Gastroesophageal sphincter (tissue), 4 donors: Measurements from ENCODE around the gene MAP4K4. TPM values are rescaled to one million over a fixed set of nuclear protein-coding genes. Genes with fewer than 3 reads are reported as not detected.

Experiments used
- ATAC-seq: fragments of 150-250 bp; one replicate; pipeline ENCODE4 v1.9.1; 2016; ENCODE audit warnings: mild to moderate bottlenecking, moderate library complexity
- H3K27ac ChIP-seq, 4 donors: fragments of 200-600 bp; sonication (generic) in 3 of 4; 1 replicate in 3 of 4; 2 replicates in 1 of 4; pipeline ENCODE4 v1.5.1; 2016 to 2019
- H3K27me3 ChIP-seq: fragments of 200-600 bp; sonication (generic); one replicate; pipeline ENCODE4 v1.5.1; 2019
- H3K36me3 ChIP-seq, 2 donors: fragments of 200-600 bp; sonication (generic); one replicate each; pipeline ENCODE4 v1.5.1; 2019; ENCODE audit warnings: control low read depth in 1 of 2
- H3K4me1 ChIP-seq, 3 donors: fragments of 200-600 bp; sonication (generic); 1 replicate in 2 of 3; 2 replicates in 1 of 3; pipeline ENCODE4 v1.5.1; 2016 to 2019; ENCODE audit warnings: control low read depth in 2 of 3
- H3K4me3 ChIP-seq, 2 donors: fragments of 200-600 bp; sonication (generic); one replicate each; pipeline ENCODE4 v1.5.1; 2019; ENCODE audit warnings: mild to moderate bottlenecking in 1 of 2, moderate library complexity in 1 of 2
- H3K9me3 ChIP-seq, 3 donors: fragments of 200-600 bp; sonication (generic); one replicate each; pipeline ENCODE4 v1.5.1; 2017 to 2019; ENCODE audit warnings: control low read depth in 2 of 3
- EP300 ChIP-seq: sonication (generic); formaldehyde crosslinking; IDR thresholded peaks from one replicate; pipeline ENCODE4 v1.6.1; 2017; ENCODE audit warnings: antibody characterized with exemption, mild to moderate bottlenecking
- POLR2A ChIP-seq, 2 donors: fragments of 450-650 bp; IDR thresholded peaks; one replicate each; pipeline ENCODE4 v1.6.1; 2017; ENCODE audit warnings: antibody characterized with exemption in 2 of 2, mild to moderate bottlenecking in 2 of 2, moderate library complexity in 1 of 2
- POLR2AphosphoS5 ChIP-seq: sonication (generic); formaldehyde crosslinking; IDR thresholded peaks from one replicate; pipeline ENCODE4 v1.6.1; 2017; ENCODE audit warnings: antibody characterized with exemption
- WGBS, 2 donors: methylation state at CpG; one replicate each; pipeline ENCODE4 v1.1.5; 2018; ENCODE audit warnings: low coverage in 1 of 2; 5-methylcytosine and 5-hydroxymethylcytosine counted together
- total RNA-seq, 4 donors: library from RNA; depleted of rRNA; stranded (reverse); fragments of >200 nt; gene quantifications; one replicate each; pipeline ENCODE4 v1.1.0, GENCODE V29; 2016
- TF ChIP-seq, protein P1 (sequence below), 4 experiments: fragments of 200-600 bp in 2 of 4; fragments of 450-650 bp in 2 of 4; sonication (generic) in 1 of 4; IDR thresholded peaks; one replicate each; pipeline ENCODE4 v1.5.1; 2017 to 2019; ENCODE audit warnings: antibody characterized with exemption in 4 of 4, mild to moderate bottlenecking in 2 of 4, moderate library complexity in 2 of 4

Gene MAP4K4
- total RNA-seq, 4 donors from 2014 or later: 35.8 to 59.5 (median 48.9) TPM

DNA sequence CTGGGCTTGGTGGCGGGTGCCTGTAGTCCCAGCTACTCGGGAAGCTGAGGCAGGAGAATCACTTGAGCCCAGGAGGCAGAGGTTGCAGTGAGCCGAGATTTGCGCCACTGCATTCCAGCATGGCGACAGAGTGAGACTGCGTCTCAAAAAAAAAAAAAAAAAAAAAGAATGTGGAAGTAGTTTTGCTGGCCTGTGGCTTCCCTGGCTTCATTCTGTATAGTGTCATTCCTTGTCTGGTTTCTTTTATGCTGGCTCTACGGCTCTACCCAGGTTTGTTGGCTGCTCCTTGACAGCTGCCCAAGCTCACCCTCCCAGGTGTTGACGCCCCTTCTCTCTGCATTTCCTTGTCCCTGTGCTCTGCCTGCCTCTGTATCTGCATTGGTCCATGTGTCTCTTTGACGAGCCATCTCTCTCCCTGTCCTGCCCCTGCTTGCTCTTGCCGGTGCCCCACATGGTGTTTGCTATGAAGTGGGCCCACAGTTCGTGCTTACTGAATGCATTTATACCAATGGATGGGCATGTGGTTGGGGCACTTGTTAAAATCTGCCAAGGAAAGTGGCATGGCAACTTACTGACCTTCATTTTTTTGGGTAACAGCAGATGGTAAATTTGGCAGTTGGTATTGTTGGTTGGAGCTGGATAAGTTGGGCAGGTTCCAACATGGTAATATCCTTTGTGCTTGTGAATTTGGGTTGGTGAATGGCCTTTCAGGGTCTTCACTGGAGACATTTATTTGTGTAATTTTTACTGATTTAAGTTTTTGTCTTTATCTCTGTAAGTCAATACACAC is 113.9 kb downstream of the MAP4K4 start:
- Histone ChIP-seq H3K4me1 (peaks cover 0 to 39% (median 14%) of the 10 kb centered on the region in 3 donors), H3K27ac (no peak overlapping the region), H3K9me3 (no peaks in the 10 kb centered on the region), H3K36me3 (no peaks in the 10 kb centered on the region), H3K4me3 (no peak overlapping the region), H3K27me3 (no peaks in the 10 kb centered on the region)
- ATAC-seq: no peak
- 88 to 98% methylated on average over 5 to 9 of the region's 11 CpGs for WGBS, 2 donors
- no peak for TF ChIP-seq POLR2A (IDR thresholded peaks at IDR 0.05)
- TF ChIP-seq EP300: no peak
- no peak for TF ChIP-seq POLR2AphosphoS5
- TF ChIP-seq, protein P1, sequence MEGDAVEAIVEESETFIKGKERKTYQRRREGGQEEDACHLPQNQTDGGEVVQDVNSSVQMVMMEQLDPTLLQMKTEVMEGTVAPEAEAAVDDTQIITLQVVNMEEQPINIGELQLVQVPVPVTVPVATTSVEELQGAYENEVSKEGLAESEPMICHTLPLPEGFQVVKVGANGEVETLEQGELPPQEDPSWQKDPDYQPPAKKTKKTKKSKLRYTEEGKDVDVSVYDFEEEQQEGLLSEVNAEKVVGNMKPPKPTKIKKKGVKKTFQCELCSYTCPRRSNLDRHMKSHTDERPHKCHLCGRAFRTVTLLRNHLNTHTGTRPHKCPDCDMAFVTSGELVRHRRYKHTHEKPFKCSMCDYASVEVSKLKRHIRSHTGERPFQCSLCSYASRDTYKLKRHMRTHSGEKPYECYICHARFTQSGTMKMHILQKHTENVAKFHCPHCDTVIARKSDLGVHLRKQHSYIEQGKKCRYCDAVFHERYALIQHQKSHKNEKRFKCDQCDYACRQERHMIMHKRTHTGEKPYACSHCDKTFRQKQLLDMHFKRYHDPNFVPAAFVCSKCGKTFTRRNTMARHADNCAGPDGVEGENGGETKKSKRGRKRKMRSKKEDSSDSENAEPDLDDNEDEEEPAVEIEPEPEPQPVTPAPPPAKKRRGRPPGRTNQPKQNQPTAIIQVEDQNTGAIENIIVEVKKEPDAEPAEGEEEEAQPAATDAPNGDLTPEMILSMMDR (IDR thresholded peaks at IDR 0.05): no peak

GRCh38 chr2:101812226-101812625 is 114.7 kb downstream of the MAP4K4 start:
- Histone ChIP-seq H3K4me3 (no peak overlapping the region), H3K9me3 (no peaks in the 10 kb centered on the region), H3K36me3 (no peaks in the 10 kb centered on the region), H3K27me3 (no peaks in the 10 kb centered on the region), H3K27ac (no peak overlapping the region), H3K4me1 (peaks cover 0 to 39% (median 14%) of the 10 kb centered on the region in 3 donors)
- no peak for TF ChIP-seq EP300
- TF ChIP-seq, protein P1 (IDR thresholded peaks at IDR 0.05): no peak
- TF ChIP-seq POLR2A (IDR thresholded peaks at IDR 0.05): no peak
- TF ChIP-seq POLR2AphosphoS5: no peak
- 97% methylated on average over 7 of the region's 7 CpGs for WGBS, 2 donors
- ATAC-seq: no peak

- no peak for ATAC-seq
- peaks cover 0 to 60% (median 21%) of the 10 kb centered on the region in 3 donors for H3K4me1 ChIP-seq
- no peak overlapping the region for H3K27ac ChIP-seq
- no peaks in the 10 kb centered on the region for H3K36me3 ChIP-seq
- 85 to 90% methylated on average over 2 of the region's 2 CpGs for WGBS, 2 donors
- no peak overlapping the region for H3K4me3 ChIP-seq
- no peaks in the 10 kb centered on the region for H3K9me3 ChIP-seq
- TF ChIP-seq EP300 (no peak), POLR2A (IDR thresholded peaks at IDR 0.05) (no peak), POLR2AphosphoS5 (no peak)
- TF ChIP-seq, protein P1 (IDR thresholded peaks at IDR 0.05): no peak
- H3K27me3 ChIP-seq: no peaks in the 10 kb centered on the region
Observed at GRCh38 chr2:101814752-101815151, 117.2 kb downstream of the MAP4K4 start.

GRCh38 chr2:101815154-101815553 is 117.6 kb downstream of the MAP4K4 start:
- WGBS, 2 donors: 96 to 97% methylated on average over 3 of the region's 3 CpGs
- no peaks in the 10 kb centered on the region for H3K27me3 ChIP-seq
- no peak overlapping the region for H3K27ac ChIP-seq
- no peaks in the 10 kb centered on the region for H3K36me3 ChIP-seq
- no peak for ATAC-seq
- H3K4me3 ChIP-seq: no peak overlapping the region
- H3K4me1 ChIP-seq: peaks cover 0 to 64% (median 21%) of the 10 kb centered on the region in 3 donors
- no peak for TF ChIP-seq EP300
- no peak for TF ChIP-seq POLR2AphosphoS5
- TF ChIP-seq, protein P1 (IDR thresholded peaks at IDR 0.05): no peak
- no peak for TF ChIP-seq POLR2A (IDR thresholded peaks at IDR 0.05)
- no peaks in the 10 kb centered on the region for H3K9me3 ChIP-seq
